HG03354 (cell line): ENCODE data around the gene DAPK2.
"Not testable (repeated sequence)": the region's sequence is repeated elsewhere in the genome, so short reads cannot be mapped to it uniquely, and the experiment has no call there.

Source experiments
- ATAC-seq: cut with Tn5 transposase; IDR thresholded peaks from one replicate; pipeline ENCODE4 v1.9.1; 2021; ENCODE audit warnings: mild to moderate bottlenecking; ENCODE audit not compliant: unreplicated experiment, poor library complexity, severe bottlenecking

DAPK2 gene

GRCh38 chr15:63905558-63906265 lies 140.6 kb downstream of the DAPK2 start:
- peak; percentile 44 for ATAC-seq

- ATAC-seq, result no peak
Observed at GRCh38 chr15:63905131-63905530, 141.2 kb downstream of the DAPK2 start.

- ATAC-seq, result no peak
Observed at GRCh38 chr15:63904042-63904441, 142.2 kb downstream of the DAPK2 start.

GRCh38 chr15:63902671-63903035 lies 143.6 kb downstream of the DAPK2 start:
- no peak for ATAC-seq

GRCh38 chr15:63901912-63902670 lies 144.2 kb downstream of the DAPK2 start:
- no peak for ATAC-seq

GRCh38 chr15:63900306-63900705 lies 146.0 kb downstream of the DAPK2 start:
- ATAC-seq, result no peak

- ATAC-seq, result not testable (repeated sequence)
Observed at GRCh38 chr15:63899606-63900005, 146.7 kb downstream of the DAPK2 start.

GRCh38 chr15:63899193-63899592 lies 147.1 kb downstream of the DAPK2 start:
- no peak for ATAC-seq

GRCh38 chr15:63896336-63897115 lies 149.8 kb downstream of the DAPK2 start:
- ATAC-seq, result peak; percentile 76

- no peak for ATAC-seq
Observed at GRCh38 chr15:63895787-63896218, 150.5 kb downstream of the DAPK2 start.

- no peak for ATAC-seq
Observed at GRCh38 chr15:63895194-63895593, 151.1 kb downstream of the DAPK2 start.

- ATAC-seq, result no peak
Observed at GRCh38 chr15:63894662-63894949, 151.7 kb downstream of the DAPK2 start.

GRCh38 chr15:63893866-63894661 lies 152.2 kb downstream of the DAPK2 start:
- ATAC-seq, result no peak

GRCh38 chr15:63892794-63893441 lies 153.4 kb downstream of the DAPK2 start:
- ATAC-seq, result peak; percentile 30

GRCh38 chr15:63891768-63892133 lies 154.5 kb downstream of the DAPK2 start:
- no peak for ATAC-seq

- no peak for ATAC-seq
Observed at GRCh38 chr15:63891079-63891767, 155.1 kb downstream of the DAPK2 start.

- ATAC-seq, result no peak
Observed at GRCh38 chr15:63890617-63891016, 155.7 kb downstream of the DAPK2 start.

GRCh38 chr15:63889831-63890230 lies 156.5 kb downstream of the DAPK2 start:
- ATAC-seq, result no peak

- no peak for ATAC-seq
Observed at GRCh38 chr15:63888823-63889222, 157.5 kb downstream of the DAPK2 start.
